Measurements from ENCODE around the gene C11orf98. TPM values are rescaled to one million over a fixed set of nuclear protein-coding genes. Genes with fewer than 3 reads are reported as not detected.
"Not testable (repeated sequence)": the region's sequence is repeated elsewhere in the genome, so short reads cannot be mapped to it uniquely, and the experiment has no call there.

The C11orf98 gene
- 64.8 and 73.5 TPM in 2 replicates for total RNA-seq (2014; rRNA removed; shearing (Covaris generic); ENCODE audit: low replicate concordance)

- Histone ChIP-seq H3K36me3 (peaks cover 53% of the 10 kb centered on the region), H3K4me3 (peak within 1 kb of the TSS; percentile 92), H3K9me3 (no peaks in the 10 kb centered on the region), H3K27me3 (no peaks in the 10 kb centered on the region)
- peak; percentile 91 for DNase-seq
These were observed at the start of gene C11orf98, which contains the start of gene CSKMT for GRCh38 chr11:62665075-62665598. TSS of gene C11orf98 (minus strand) at chr11:62665210. CDS start at chr11:62665169, 41 bp downstream. TSS of gene CSKMT (plus strand) at chr11:62665312. CDS start at chr11:62665880, 568 bp downstream.

- Histone ChIP-seq H3K9me3 (no peaks in the 10 kb centered on the region), H3K4me3 (no peak overlapping the region), H3K36me3 (peaks cover 90% of the 10 kb centered on the region), H3K27me3 (no peaks in the 10 kb centered on the region)
- no peak for DNase-seq
These were observed 48.3 kb upstream of the C11orf98 start for GRCh38 chr11:62713343-62713742.

DNA sequence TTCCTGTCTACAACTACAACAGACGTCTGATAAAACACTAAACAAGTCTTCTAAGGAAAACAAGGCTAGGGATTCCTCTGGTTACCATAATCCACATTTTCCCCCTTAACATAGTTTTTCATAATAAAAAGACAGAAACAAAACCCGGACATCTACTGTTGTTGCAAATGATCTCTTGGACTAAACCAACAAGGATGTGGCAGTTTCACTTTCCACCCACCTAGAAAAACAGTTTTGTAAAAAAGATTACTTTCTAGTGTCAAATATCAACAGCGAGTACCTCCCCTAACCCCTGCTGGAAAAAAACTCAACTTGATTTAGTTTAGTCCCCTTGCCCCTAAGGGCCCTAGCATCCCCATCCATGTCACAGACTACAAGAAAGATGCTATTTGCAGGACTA lies 47.9 kb upstream of the C11orf98 start:
- DNase-seq, result no peak
- Histone ChIP-seq H3K4me3 (no peak overlapping the region), H3K9me3 (no peaks in the 10 kb centered on the region), H3K27me3 (no peaks in the 10 kb centered on the region), H3K36me3 (peaks cover 87% of the 10 kb centered on the region)

GRCh38 chr11:62712276-62712812 lies 47.3 kb upstream of the C11orf98 start:
- no peak overlapping the region for H3K4me3 ChIP-seq
- no peaks in the 10 kb centered on the region for H3K27me3 ChIP-seq
- DNase-seq, result no peak
- no peaks in the 10 kb centered on the region for H3K9me3 ChIP-seq
- H3K36me3 ChIP-seq, result peaks cover 82% of the 10 kb centered on the region

DNA sequence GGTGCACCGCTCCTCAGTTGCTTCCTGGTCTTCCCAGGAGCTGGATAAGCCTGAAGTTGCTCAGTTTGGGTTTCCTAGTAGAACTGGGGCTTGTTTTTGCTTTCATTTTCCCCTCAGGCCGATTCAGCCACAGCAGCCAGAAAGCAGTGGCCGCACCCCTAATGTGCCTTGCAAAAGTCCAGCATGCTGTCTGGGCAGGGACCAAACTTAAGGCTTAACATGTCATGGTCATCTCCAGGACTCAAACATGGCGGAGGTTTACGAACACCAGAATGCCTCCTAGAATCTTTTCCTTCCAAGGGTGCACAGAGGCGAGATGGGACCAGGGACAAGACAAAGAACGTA lies 45.0 kb upstream of the C11orf98 start:
- H3K36me3 ChIP-seq, result peaks cover 76% of the 10 kb centered on the region
- H3K4me3 ChIP-seq, result peak overlapping the region; percentile 23; the same call in 1 of the 2 replicates
- H3K9me3 ChIP-seq, result no peaks in the 10 kb centered on the region
- peak; percentile 22 for DNase-seq
- H3K27me3 ChIP-seq, result no peaks in the 10 kb centered on the region

DNA sequence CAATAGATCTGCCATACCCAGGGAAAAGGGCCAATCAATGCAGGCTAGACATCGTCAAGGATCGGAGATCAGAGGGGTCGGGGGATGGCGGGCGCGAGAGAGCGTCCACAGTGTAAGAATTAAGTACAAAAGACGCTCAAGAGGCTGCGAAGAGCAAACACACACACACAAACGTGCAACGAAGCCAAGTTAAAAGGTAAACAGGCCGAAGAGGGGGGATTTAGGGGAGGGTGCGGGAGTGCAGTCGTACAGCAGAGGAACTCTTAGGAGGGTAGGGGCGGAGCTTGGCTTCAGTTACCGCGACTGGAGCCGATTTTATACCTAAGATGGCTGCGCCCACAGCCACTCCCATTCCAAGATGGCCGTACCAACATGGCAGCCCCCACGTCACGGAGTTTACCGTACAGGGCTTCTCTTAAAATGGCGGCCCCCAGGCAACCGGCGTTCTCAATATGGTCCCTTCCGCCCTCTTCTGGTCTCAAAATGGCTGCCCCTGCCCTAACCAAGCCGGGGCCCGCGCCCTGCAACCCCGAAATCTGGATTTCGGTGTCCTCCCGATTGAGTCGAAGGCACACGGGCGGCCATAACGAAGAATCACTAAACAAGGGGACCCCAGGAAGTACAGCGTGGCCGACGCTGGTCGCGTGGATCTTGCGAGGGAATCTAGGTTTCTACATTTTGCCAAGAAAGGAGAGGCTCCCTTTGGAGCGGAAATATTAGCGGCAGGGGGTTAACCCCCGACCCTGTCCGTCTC lies 44.4 kb upstream of the C11orf98 start:
- peaks cover 78% of the 10 kb centered on the region for H3K36me3 ChIP-seq
- peak; percentile 77 for DNase-seq
- peak overlapping the region; percentile 23 for H3K4me3 ChIP-seq
- no peaks in the 10 kb centered on the region for H3K27me3 ChIP-seq
- no peaks in the 10 kb centered on the region for H3K9me3 ChIP-seq

- DNase-seq, result no peak
- Histone ChIP-seq H3K27me3 (no peaks in the 10 kb centered on the region), H3K4me3 (no peak overlapping the region), H3K9me3 (no peaks in the 10 kb centered on the region), H3K36me3 (peaks cover 74% of the 10 kb centered on the region)
These were observed 43.8 kb upstream of the C11orf98 start for GRCh38 chr11:62708793-62709192.

GRCh38 chr11:62708392-62708791 lies 43.4 kb upstream of the C11orf98 start:
- Histone ChIP-seq H3K4me3 (no peak overlapping the region), H3K36me3 (peaks cover 74% of the 10 kb centered on the region), H3K27me3 (no peaks in the 10 kb centered on the region), H3K9me3 (no peaks in the 10 kb centered on the region)
- no peak for DNase-seq

GRCh38 chr11:62707277-62707861 lies 42.4 kb upstream of the C11orf98 start, which contains the start of the genes BSCL2 and GNG3:
TSS of gene BSCL2 (minus strand) at chr11:62707424. CDS start at chr11:62707195, 229 bp downstream.
TSS of gene GNG3 (plus strand) at chr11:62707676. CDS start at chr11:62708296, 620 bp downstream.
- H3K9me3 ChIP-seq, result no peaks in the 10 kb centered on the region
- peaks cover 71% of the 10 kb centered on the region for H3K36me3 ChIP-seq
- H3K4me3 ChIP-seq, result peak within 1 kb of the TSS; percentile 85
- no peak for DNase-seq
- no peaks in the 10 kb centered on the region for H3K27me3 ChIP-seq

GRCh38 chr11:62706850-62707247 lies 41.8 kb upstream of the C11orf98 start:
- Histone ChIP-seq H3K36me3 (peaks cover 69% of the 10 kb centered on the region), H3K4me3 (peak overlapping the region; percentile 85), H3K9me3 (no peaks in the 10 kb centered on the region), H3K27me3 (no peaks in the 10 kb centered on the region)
- DNase-seq, result no peak

DNA sequence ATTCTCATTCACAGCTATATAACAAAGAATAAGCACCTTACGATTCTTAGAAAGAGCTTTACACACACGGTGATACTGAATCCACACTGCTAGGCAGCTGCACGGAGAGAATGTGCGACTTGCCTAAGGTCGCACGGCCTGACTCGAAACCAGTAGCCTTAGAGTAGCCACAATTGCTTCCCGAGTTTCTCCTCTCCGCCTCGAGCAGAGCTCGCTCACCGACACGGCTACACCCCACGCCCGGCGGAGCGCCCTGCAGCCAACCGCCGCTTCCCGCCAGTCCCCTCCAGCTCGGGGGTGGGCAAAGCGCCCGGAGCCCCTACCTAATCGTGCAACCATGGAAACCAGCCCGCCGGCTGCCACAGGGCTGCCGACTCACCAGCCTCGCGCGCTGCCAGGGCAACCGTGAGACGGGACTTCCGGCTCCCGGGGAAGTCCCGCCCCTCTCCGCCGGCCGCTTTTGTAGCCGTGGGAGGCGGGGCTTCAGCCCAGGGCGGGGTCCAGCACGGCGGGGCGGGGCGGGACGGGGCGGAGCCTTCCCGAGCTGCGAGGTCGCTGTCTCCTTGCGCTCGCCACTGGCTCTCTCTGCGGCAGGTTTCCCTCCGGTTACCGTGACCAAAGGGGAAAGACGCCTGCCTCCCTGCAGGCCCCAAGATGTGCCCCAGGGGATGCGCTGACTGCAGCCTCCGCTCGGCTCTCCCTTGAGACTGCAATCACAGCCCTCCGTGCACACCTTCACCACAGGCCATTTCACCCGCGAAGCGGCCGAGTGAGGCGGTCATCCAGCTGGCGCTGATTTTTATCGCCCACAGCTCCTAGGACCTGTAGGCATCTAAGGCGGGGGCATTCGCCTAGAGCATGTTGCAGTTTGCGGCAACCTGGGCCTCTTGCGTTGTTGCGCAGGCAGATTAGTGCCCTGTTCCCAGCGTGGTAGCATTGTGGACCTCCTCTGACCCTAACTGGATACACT lies 41.2 kb upstream of the C11orf98 start:
- Histone ChIP-seq H3K36me3 (peaks cover 67% of the 10 kb centered on the region), H3K4me3 (peak overlapping the region; percentile 85), H3K27me3 (no peaks in the 10 kb centered on the region), H3K9me3 (no peaks in the 10 kb centered on the region)
- DNase-seq, result peak; percentile 92

- Histone ChIP-seq H3K9me3 (no peaks in the 10 kb centered on the region), H3K36me3 (peaks cover 66% of the 10 kb centered on the region), H3K4me3 (peak overlapping the region; percentile 85), H3K27me3 (no peaks in the 10 kb centered on the region)
- DNase-seq, result no peak
These were observed 40.4 kb upstream of the C11orf98 start for GRCh38 chr11:62705413-62705812.

DNA sequence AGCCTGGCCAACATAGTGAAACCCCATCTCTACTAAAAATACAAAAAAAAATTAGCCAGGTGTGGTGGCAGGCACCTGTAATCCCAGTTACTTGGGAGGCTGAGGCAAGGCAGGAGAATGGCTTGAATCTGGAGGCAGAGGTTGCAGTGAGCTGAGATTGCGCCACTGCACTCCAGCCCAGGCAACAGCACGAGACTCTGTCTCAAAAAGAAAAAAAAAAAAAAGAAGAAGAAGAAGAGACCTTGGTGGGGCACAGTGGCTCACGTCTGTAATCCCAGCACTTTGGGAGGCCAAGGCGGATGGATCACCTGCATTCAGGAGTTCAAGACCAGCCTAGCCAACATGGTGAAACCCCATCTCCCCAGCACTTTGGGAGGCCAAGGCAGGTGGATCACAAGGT lies 38.9 kb upstream of the C11orf98 start:
- peaks cover 55% of the 10 kb centered on the region for H3K36me3 ChIP-seq
- not testable (repeated sequence) for H3K9me3 ChIP-seq, H3K4me3 ChIP-seq, DNase-seq, H3K27me3 ChIP-seq

DNA sequence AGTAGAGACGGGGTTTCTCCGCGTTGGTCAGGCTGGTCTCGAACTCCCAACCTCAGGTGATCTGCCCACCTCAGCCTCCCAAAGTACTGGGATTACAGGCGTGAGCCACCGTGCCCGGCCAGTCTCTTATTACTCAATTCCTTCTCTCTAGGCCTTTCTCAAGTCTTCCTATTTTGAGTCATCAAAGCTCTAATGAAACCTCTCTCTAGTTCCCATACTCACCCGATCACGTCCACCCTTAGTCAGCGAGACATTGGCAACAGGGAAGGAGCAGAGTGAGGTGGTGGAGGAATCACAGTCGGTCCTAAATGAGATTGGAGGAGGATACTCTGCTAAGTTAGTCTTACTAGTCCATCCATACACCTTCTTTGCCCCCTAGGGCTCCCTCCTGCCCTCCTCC lies 37.2 kb upstream of the C11orf98 start:
- Histone ChIP-seq H3K36me3 (peaks cover 47% of the 10 kb centered on the region), H3K9me3 (no peaks in the 10 kb centered on the region), H3K4me3 (no peak overlapping the region), H3K27me3 (no peaks in the 10 kb centered on the region)
- no peak for DNase-seq

GRCh38 chr11:62694455-62695167 lies 29.6 kb upstream of the C11orf98 start:
- Histone ChIP-seq H3K36me3 (peaks cover 39% of the 10 kb centered on the region), H3K4me3 (no peak overlapping the region), H3K9me3 (no peaks in the 10 kb centered on the region), H3K27me3 (no peaks in the 10 kb centered on the region)
- DNase-seq, result peak; percentile 65

DNA sequence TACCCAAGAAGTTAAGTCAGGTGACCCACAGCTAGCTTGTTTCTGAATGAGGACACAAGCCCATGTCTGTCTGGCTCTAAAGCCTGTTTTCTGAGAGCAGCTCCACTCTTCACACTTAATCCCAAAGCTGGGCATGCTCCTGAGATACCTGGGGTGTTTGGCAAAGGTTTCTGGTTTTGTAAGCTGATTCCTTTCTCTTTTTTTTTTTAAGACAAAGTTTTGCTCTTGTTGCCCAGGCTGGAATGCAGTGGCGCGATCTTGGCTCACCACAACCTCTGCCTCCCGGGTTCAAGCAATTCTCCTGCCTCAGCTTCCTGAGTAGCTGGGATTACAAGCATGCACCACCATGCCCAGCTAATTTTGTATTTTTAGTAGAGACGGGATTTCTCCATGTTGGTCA lies 28.6 kb upstream of the C11orf98 start:
- not testable (repeated sequence) for H3K9me3 ChIP-seq, H3K27me3 ChIP-seq, DNase-seq, H3K4me3 ChIP-seq
- peaks cover 39% of the 10 kb centered on the region for H3K36me3 ChIP-seq
